GM23338 (cell line): Measurements from ENCODE around the gene MTAP. TPM values are rescaled to one million over a fixed set of nuclear protein-coding genes. Genes with fewer than 3 reads are reported as not detected.

Source experiments
- ATAC-seq: fragments of 200-7000 bp; cut with Tn5 transposase; 3 replicates; pipeline ENCODE4 v1.9.1; 2020
- DNase-seq: peaks from one replicate; pipeline ENCODE4 v3.0.0-alpha.2; 2015; ENCODE audit warnings: low spot score
- H2AFZ ChIP-seq: fragments of 200-600 bp; sonication (generic); 2 replicates; pipeline ENCODE4 v1.8.0; 2016; ENCODE audit warnings: antibody characterized with exemption, mild to moderate bottlenecking, moderate library complexity
- H3F3A ChIP-seq: fragments of 200-600 bp; sonication (generic); replicated peaks from 2 replicates; pipeline ENCODE4 v1.8.0; 2017; ENCODE audit warnings: antibody characterized with exemption, mixed run types, low read depth
- H3K27ac ChIP-seq: fragments of 200-600 bp; sonication (generic); 2 replicates; pipeline ENCODE4 v1.6.1; 2016; ENCODE audit warnings: low read depth
- H3K27me3 ChIP-seq: fragments of 200-600 bp; sonication (generic); 2 replicates; pipeline ENCODE4 v1.8.0; 2016; ENCODE audit warnings: mild to moderate bottlenecking, mixed run types, moderate library complexity; ENCODE audit not compliant: insufficient read depth
- H3K36me3 ChIP-seq: fragments of 200-600 bp; sonication (generic); 2 replicates; pipeline ENCODE4 v1.8.0; 2016; ENCODE audit warnings: mild to moderate bottlenecking; ENCODE audit not compliant: insufficient read depth
- H3K4me1 ChIP-seq: fragments of 200-600 bp; sonication (generic); 2 replicates; pipeline ENCODE4 v1.8.0; 2016; ENCODE audit warnings: mild to moderate bottlenecking, moderate library complexity; ENCODE audit not compliant: insufficient read depth
- H3K4me2 ChIP-seq: fragments of 200-600 bp; sonication (generic); 2 replicates; pipeline ENCODE4 v1.7.1; 2017; ENCODE audit warnings: mixed run types
- H3K4me3 ChIP-seq: fragments of 200-600 bp; sonication (generic); 2 replicates; pipeline ENCODE4 v1.6.1; 2016; ENCODE audit warnings: mixed run types
- H3K79me2 ChIP-seq: fragments of 200-600 bp; sonication (generic); replicated peaks from 2 replicates; pipeline ENCODE4 v1.8.0; 2017; ENCODE audit warnings: mild to moderate bottlenecking; ENCODE audit not compliant: insufficient read depth
- H3K9me2 ChIP-seq: fragments of 200-600 bp; sonication (generic); 2 replicates; pipeline ENCODE4 v1.8.0; 2017; ENCODE audit not compliant: insufficient read depth
- H4K20me1 ChIP-seq: fragments of 200-600 bp; sonication (generic); replicated peaks from 2 replicates; pipeline ENCODE4 v1.8.0; 2017; ENCODE audit warnings: mild to moderate bottlenecking; ENCODE audit not compliant: insufficient read depth
- H3K27ac Mint-ChIP-seq: 2 replicates; pipeline ENCODE4 v1.8.0; 2020; ENCODE audit warnings: inconsistent platforms, mild to moderate bottlenecking, moderate library complexity, mixed read lengths
- H3K27me3 Mint-ChIP-seq: 3 replicates; pipeline ENCODE4 v1.8.0; 2022; ENCODE audit warnings: low read depth, mild to moderate bottlenecking, moderate library complexity, mixed read lengths, inconsistent platforms; ENCODE audit not compliant: insufficient read depth, poor library complexity
- H3K36me3 Mint-ChIP-seq: 3 replicates; pipeline ENCODE4 v1.8.0; 2021; ENCODE audit warnings: low read depth, mild to moderate bottlenecking, inconsistent platforms, moderate library complexity, mixed read lengths
- H3K4me1 Mint-ChIP-seq: 3 replicates; pipeline ENCODE4 v1.8.0; 2020; ENCODE audit warnings: mild to moderate bottlenecking, inconsistent platforms, mixed read lengths
- H3K4me3 Mint-ChIP-seq: 3 replicates; pipeline ENCODE4 v1.8.0; 2021; ENCODE audit warnings: moderate library complexity, mild to moderate bottlenecking, inconsistent platforms, mixed read lengths
- H3K9me3 Mint-ChIP-seq: 3 replicates; pipeline ENCODE4 v1.8.0; 2020; ENCODE audit warnings: moderate library complexity, mild to moderate bottlenecking, inconsistent platforms, mixed read lengths
- CREB1 ChIP-seq: fragments of 250-450 bp; sonication (Bioruptor Pico); IDR thresholded peaks from 2 replicates; pipeline ENCODE4 v1.5.0; 2020; ENCODE audit warnings: low read depth, mild to moderate bottlenecking, moderate library complexity
- ETS1 ChIP-seq: IDR thresholded peaks from 2 replicates; pipeline ENCODE4 v1.6.1; 2016; ENCODE audit warnings: antibody characterized with exemption
- EZH2 ChIP-seq: fragments of 200-600 bp; sonication (generic); IDR thresholded peaks from one replicate; pipeline ENCODE4 v1.8.0; 2017; ENCODE audit warnings: antibody characterized with exemption, mild to moderate bottlenecking, low read depth; ENCODE audit not compliant: unreplicated experiment
- EZH2phosphoT487 ChIP-seq: fragments of 200-600 bp; sonication (generic); IDR thresholded peaks from one replicate; pipeline ENCODE4 v1.8.1; 2018; ENCODE audit warnings: antibody characterized with exemption; ENCODE audit not compliant: unreplicated experiment
- JUNB ChIP-seq: IDR thresholded peaks from one replicate; pipeline ENCODE4 v1.6.1; 2016; ENCODE audit warnings: antibody characterized with exemption; ENCODE audit not compliant: unreplicated experiment
- NANOG ChIP-seq: IDR thresholded peaks from 2 replicates; pipeline ENCODE4 v1.6.1; 2016; ENCODE audit warnings: antibody characterized with exemption, borderline replicate concordance
- POLR2AphosphoS5 ChIP-seq: IDR thresholded peaks from 2 replicates; pipeline ENCODE4 v1.6.1; 2016; ENCODE audit warnings: antibody characterized with exemption, low read depth
- STAT1 ChIP-seq: IDR thresholded peaks from one replicate; pipeline ENCODE4 v1.6.1; 2016; ENCODE audit warnings: antibody characterized with exemption; ENCODE audit not compliant: unreplicated experiment
- ZNF114 ChIP-seq: fragments of 250-450 bp; sonication (Bioruptor Pico); IDR thresholded peaks from 2 replicates; pipeline ENCODE4 v1.5.0; 2020; ENCODE audit warnings: mild to moderate bottlenecking, moderate library complexity
- ZNF331 ChIP-seq: fragments of 250-450 bp; sonication (Bioruptor Pico); IDR thresholded peaks from 2 replicates; pipeline ENCODE4 v1.5.0; 2020; ENCODE audit warnings: low read depth, mild to moderate bottlenecking, moderate library complexity
- polyA plus RNA-seq: library from polyadenylated mRNA; unstranded; fragments of >200 nt; fragmentation: Nextera tagmentation; extraction: Ambion mirVana; gene quantifications from 2 replicates; pipeline ENCODE4 v1.2.1, GENCODE V29; 2016
- total RNA-seq: library from RNA; depleted of rRNA; stranded (reverse); fragments of >200 nt; shearing (Covaris generic); gene quantifications from 2 replicates; pipeline ENCODE4 v1.2.3, GENCODE V29; 2014
- TF ChIP-seq, protein P1 (sequence below): IDR thresholded peaks from one replicate; pipeline ENCODE4 v1.6.1; 2018; ENCODE audit warnings: antibody characterized with exemption; ENCODE audit not compliant: unreplicated experiment
- TF ChIP-seq, protein P2 (sequence below): fragments of 250-450 bp; sonication (Bioruptor Pico); IDR thresholded peaks from 2 replicates; pipeline ENCODE4 v1.5.0; 2020; ENCODE audit warnings: mild to moderate bottlenecking, moderate library complexity
- TF ChIP-seq, protein P3 (sequence below), 2 experiments: fragments of 200-600 bp in 1 of 2; sonication (generic) in 1 of 2; conservative IDR thresholded peaks; 2 replicates each; pipeline versions ENCODE4 v1.5.1 to v1.6.1; 2016 to 2017; ENCODE audit warnings: antibody characterized with exemption in 2 of 2, low read depth in 2 of 2, mild to moderate bottlenecking in 2 of 2, moderate library complexity in 1 of 2

MTAP gene
- total and polyA plus RNA-seq, 2 experiments from 2014 or later: 61.8 to 70.0 TPM

DNA sequence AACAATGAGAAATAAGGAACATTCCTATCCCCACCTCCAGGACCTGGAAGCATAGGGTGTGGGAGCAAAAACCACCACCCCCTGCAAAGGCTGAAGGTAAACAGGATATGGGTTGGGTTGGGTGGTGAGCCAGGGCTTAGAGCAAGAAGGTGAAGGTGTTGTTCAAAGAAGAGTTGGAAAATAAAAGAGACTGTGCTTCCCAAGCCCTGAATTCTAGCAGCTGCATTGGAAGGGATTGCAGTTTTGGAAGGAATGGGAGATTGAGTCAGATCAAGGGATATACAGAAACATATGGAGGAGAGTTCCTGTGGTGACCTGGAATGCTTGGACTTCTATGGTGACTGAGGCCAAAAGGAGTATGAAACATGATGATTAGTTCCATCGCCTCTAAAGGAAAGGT lies 24.7 kb upstream of the MTAP start:
- TF ChIP-seq POLR2AphosphoS5 (no peak), ETS1 (no peak), EZH2phosphoT487 (no peak), NANOG (no peak), EZH2 (no peak), ZNF114 (CRISPR knock-in tag) (no peak), ZNF331 (CRISPR knock-in tag) (no peak), STAT1 (no peak), CREB1 (no peak), JUNB (no peak)
- TF ChIP-seq, protein P1, sequence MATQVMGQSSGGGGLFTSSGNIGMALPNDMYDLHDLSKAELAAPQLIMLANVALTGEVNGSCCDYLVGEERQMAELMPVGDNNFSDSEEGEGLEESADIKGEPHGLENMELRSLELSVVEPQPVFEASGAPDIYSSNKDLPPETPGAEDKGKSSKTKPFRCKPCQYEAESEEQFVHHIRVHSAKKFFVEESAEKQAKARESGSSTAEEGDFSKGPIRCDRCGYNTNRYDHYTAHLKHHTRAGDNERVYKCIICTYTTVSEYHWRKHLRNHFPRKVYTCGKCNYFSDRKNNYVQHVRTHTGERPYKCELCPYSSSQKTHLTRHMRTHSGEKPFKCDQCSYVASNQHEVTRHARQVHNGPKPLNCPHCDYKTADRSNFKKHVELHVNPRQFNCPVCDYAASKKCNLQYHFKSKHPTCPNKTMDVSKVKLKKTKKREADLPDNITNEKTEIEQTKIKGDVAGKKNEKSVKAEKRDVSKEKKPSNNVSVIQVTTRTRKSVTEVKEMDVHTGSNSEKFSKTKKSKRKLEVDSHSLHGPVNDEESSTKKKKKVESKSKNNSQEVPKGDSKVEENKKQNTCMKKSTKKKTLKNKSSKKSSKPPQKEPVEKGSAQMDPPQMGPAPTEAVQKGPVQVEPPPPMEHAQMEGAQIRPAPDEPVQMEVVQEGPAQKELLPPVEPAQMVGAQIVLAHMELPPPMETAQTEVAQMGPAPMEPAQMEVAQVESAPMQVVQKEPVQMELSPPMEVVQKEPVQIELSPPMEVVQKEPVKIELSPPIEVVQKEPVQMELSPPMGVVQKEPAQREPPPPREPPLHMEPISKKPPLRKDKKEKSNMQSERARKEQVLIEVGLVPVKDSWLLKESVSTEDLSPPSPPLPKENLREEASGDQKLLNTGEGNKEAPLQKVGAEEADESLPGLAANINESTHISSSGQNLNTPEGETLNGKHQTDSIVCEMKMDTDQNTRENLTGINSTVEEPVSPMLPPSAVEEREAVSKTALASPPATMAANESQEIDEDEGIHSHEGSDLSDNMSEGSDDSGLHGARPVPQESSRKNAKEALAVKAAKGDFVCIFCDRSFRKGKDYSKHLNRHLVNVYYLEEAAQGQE: no peak
- TF ChIP-seq, protein P2, sequence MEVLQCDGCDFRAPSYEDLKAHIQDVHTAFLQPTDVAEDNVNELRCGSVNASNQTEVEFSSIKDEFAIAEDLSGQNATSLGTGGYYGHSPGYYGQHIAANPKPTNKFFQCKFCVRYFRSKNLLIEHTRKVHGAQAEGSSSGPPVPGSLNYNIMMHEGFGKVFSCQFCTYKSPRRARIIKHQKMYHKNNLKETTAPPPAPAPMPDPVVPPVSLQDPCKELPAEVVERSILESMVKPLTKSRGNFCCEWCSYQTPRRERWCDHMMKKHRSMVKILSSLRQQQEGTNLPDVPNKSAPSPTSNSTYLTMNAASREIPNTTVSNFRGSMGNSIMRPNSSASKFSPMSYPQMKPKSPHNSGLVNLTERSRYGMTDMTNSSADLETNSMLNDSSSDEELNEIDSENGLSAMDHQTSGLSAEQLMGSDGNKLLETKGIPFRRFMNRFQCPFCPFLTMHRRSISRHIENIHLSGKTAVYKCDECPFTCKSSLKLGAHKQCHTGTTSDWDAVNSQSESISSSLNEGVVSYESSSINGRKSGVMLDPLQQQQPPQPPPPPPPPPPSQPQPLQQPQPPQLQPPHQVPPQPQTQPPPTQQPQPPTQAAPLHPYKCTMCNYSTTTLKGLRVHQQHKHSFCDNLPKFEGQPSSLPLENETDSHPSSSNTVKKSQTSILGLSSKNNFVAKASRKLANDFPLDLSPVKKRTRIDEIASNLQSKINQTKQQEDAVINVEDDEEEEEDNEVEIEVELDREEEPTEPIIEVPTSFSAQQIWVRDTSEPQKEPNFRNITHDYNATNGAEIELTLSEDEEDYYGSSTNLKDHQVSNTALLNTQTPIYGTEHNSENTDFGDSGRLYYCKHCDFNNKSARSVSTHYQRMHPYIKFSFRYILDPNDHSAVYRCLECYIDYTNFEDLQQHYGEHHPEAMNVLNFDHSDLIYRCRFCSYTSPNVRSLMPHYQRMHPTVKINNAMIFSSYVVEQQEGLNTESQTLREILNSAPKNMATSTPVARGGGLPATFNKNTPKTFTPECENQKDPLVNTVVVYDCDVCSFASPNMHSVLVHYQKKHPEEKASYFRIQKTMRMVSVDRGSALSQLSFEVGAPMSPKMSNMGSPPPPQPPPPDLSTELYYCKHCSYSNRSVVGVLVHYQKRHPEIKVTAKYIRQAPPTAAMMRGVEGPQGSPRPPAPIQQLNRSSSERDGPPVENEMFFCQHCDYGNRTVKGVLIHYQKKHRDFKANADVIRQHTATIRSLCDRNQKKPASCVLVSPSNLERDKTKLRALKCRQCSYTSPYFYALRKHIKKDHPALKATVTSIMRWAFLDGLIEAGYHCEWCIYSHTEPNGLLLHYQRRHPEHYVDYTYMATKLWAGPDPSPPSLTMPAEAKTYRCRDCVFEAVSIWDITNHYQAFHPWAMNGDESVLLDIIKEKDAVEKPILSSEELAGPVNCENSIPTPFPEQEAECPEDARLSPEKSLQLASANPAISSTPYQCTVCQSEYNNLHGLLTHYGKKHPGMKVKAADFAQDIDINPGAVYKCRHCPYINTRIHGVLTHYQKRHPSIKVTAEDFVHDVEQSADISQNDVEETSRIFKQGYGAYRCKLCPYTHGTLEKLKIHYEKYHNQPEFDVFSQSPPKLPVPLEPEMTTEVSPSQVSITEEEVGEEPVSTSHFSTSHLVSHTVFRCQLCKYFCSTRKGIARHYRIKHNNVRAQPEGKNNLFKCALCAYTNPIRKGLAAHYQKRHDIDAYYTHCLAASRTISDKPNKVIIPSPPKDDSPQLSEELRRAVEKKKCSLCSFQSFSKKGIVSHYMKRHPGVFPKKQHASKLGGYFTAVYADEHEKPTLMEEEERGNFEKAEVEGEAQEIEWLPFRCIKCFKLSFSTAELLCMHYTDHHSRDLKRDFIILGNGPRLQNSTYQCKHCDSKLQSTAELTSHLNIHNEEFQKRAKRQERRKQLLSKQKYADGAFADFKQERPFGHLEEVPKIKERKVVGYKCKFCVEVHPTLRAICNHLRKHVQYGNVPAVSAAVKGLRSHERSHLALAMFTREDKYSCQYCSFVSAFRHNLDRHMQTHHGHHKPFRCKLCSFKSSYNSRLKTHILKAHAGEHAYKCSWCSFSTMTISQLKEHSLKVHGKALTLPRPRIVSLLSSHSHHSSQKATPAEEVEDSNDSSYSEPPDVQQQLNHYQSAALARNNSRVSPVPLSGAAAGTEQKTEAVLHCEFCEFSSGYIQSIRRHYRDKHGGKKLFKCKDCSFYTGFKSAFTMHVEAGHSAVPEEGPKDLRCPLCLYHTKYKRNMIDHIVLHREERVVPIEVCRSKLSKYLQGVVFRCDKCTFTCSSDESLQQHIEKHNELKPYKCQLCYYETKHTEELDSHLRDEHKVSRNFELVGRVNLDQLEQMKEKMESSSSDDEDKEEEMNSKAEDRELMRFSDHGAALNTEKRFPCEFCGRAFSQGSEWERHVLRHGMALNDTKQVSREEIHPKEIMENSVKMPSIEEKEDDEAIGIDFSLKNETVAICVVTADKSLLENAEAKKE (CRISPR knock-in tag): no peak
- TF ChIP-seq, protein P3, sequence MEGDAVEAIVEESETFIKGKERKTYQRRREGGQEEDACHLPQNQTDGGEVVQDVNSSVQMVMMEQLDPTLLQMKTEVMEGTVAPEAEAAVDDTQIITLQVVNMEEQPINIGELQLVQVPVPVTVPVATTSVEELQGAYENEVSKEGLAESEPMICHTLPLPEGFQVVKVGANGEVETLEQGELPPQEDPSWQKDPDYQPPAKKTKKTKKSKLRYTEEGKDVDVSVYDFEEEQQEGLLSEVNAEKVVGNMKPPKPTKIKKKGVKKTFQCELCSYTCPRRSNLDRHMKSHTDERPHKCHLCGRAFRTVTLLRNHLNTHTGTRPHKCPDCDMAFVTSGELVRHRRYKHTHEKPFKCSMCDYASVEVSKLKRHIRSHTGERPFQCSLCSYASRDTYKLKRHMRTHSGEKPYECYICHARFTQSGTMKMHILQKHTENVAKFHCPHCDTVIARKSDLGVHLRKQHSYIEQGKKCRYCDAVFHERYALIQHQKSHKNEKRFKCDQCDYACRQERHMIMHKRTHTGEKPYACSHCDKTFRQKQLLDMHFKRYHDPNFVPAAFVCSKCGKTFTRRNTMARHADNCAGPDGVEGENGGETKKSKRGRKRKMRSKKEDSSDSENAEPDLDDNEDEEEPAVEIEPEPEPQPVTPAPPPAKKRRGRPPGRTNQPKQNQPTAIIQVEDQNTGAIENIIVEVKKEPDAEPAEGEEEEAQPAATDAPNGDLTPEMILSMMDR (conservative IDR thresholded peaks at IDR 0.05; ENCODE audit: low read depth in 2 of 2): no peak
- H3K4me2 ChIP-seq: no peak overlapping the region; the same call in 1 of the 2 replicates
- ATAC-seq (no peak), DNase-seq (peak; percentile 6)
- Mint-ChIP-seq H3K4me1 (no peaks in the 10 kb centered on the region), H3K36me3 (no peaks in the 10 kb centered on the region), H3K4me3 (no peak overlapping the region), H3K27me3 (no peaks in the 10 kb centered on the region), H3K9me3 (no peaks in the 10 kb centered on the region), H3K27ac (no peak overlapping the region)
- H3K36me3 ChIP-seq: no peaks in the 10 kb centered on the region
- H3K9me2 ChIP-seq: 0 out of 2 replicates have a peak, but pooled peaks cover 6% of the 10 kb centered on the region
- no peak overlapping the region for H3K4me3 ChIP-seq
- no peak overlapping the region for H3K27ac ChIP-seq
- H3K27me3 ChIP-seq: peaks cover 10% of the 10 kb centered on the region
- H3F3A ChIP-seq: no peaks in the 10 kb centered on the region
- no peak overlapping the region for H2AFZ ChIP-seq
- H3K79me2 ChIP-seq: no peaks in the 10 kb centered on the region
- H4K20me1 ChIP-seq: 0 out of 2 replicates have a peak, but pooled peaks cover 4% of the 10 kb centered on the region
- H3K4me1 ChIP-seq: peaks cover 6% of the 10 kb centered on the region; the same call in 1 of the 2 replicates
